DMS153 treated with DMSO at 0.1 percent for 48 hours (cell line): Measurements from ENCODE around the gene CLK4.
"Not testable (repeated sequence)": the region's sequence is repeated elsewhere in the genome, so short reads cannot be mapped to it uniquely, and the experiment has no call there.

Experiments used
- DNase-seq: peaks from one replicate; lab custom pipeline; 2025; ENCODE audit not compliant: unreplicated experiment; lab: John Stamatoyannopoulos, UW

The CLK4 gene

GRCh38 chr5:178587763-178588611 lies 38.9 kb downstream of the CLK4 start:
- no peak for DNase-seq

GRCh38 chr5:178586396-178586795 lies 40.5 kb downstream of the CLK4 start:
- no peak for DNase-seq

- not testable (repeated sequence) for DNase-seq
Observed at GRCh38 chr5:178585421-178585820, 41.4 kb downstream of the CLK4 start.

DNA sequence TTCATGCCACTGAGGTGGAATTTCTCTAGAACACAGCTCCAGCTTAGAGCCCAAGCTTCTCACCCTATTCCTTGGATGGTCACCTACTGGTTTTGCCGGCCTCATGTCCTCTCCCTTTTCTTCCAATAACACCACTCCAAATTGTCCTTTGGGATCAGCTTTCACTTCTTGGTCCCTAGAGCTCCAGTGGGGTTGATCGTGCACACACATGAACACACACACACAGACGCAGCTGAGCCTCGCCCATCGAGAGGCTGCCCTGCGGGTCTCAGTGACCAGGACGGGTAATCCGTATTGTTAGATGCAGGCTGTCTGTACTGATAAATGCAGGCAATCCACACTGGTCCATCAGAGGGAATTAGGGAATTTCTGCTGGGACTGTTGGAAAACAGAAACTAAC lies 43.6 kb downstream of the CLK4 start:
- DNase-seq, result no peak

DNA sequence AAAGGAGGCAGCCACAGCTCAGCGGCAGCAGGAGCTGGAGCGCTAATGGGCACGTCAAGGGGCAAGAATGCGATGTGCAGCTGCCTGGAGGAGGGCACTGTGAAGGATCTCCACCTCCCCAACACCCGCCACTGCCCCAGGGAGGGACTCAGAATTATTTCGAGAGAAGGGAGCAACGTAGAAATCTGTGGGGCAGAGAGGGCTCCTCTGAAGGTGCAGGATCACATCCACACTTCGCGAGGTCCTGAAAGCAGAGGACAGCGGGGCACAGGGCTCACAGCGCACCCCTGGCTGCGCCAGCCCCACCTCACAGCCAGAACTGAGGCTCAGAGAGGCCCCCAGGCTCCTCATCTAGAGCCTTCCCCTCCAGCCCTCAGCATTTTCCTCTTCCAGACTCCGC lies 44.6 kb downstream of the CLK4 start:
- DNase-seq, result no peak

GRCh38 chr5:178581621-178582020 lies 45.2 kb downstream of the CLK4 start:
- DNase-seq, result no peak

DNA sequence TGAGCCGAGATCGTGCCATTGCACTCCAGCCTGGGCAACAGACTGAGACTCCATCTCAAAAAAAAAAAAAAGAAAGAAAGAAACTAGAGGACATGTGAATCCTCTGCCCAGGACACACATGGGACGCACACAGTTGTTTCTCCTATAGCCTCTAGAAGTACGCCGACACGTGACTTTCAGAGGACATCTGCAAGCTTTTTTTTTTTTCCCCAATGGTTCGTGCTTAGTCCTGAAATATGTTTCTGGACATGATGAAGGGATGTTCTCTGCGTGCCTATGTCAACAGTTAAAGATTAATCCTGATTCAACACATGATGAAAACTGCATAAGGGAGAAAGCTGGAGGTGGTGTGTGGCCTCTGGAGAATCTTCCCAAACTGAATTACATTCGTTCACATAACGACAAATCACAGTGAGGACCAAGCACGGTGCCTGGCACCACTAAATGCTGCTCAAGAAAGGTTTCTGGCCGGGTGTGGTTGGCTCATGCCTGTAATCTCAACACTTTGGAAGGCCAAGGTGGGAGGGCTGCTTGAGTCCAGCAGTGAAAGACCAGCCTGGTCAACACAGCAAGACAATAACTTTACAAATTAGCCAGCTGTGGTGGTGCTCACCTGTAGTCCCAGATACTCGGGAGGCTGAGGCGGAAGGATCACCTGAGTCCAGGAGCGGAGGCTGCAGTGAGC lies 46.4 kb downstream of the CLK4 start:
- no peak for DNase-seq

DNA sequence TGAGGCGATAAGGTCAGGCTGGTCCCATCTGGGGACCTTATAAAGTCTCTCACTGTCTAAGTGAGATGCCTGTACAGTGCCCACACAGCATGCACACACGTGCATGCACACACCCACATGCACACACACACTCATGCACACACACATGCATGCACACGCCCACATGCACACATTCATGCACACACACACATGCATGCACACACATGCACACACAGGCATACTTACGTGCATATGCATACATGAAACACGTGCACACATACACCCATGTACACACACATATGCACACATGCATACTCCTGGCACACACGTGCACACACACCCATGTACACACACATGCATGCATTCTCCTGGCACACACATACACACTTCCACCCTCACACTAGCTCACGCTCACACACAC lies 48.9 kb downstream of the CLK4 start:
- no peak for DNase-seq

GRCh38 chr5:178577376-178577839 lies 49.4 kb downstream of the CLK4 start:
- no peak for DNase-seq

DNA sequence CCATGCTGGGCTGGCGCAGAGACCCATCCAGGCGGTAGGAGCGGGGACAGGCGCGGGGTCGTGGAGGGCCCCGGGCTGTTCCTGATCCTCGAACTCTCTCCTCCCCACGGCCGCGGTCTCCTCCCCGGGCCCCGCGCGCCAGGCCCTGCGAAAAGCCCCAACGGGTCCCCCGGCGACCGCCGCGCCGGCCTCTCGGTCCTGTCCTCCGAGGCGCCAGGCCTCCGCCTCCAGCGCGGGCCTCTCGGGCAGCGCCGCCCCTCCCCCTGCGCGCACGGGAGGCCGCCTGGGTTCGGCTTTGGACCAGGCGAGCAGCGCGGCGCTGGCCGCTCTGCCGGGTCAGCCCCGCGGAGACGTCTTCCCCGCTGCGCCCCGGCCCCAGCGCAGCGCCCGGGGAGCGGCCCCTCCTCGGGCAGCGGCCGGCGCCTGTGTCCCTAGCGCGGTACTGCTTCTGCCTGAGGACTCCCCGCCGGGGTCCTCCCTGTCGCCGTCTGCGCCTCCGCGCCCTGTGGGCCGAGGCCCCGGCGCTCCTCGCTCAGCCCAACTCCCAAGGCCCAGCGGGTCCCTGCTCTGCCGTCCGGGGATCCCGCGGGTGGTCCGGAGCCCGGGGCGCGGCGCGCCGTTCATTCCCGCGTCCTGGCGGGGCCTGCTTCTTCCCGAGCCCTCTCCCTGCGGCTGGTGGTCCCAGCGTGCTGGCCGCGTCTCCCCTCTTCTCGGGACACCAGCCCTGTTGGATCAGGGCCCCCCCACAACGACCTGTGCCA lies 50.1 kb downstream of the CLK4 start:
- DNase-seq, result no peak

DNA sequence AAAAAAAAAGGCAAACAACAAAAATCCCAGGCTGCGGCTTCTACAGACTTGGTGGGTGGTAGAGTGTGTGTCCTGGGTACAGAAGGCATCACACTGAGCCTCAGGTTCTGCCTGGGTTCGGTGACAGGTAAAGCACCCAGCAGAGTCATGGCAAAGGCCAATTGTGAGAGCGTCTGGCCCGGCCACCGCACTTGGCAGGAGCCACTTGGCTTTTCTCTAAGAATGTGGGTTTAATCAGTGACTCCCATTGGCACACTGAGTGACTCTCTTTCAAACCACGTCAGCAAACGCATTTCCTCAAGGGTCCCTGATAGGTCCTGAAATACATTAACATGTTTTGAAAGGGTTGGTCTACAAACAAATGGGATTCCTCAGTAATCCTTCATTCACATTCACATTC lies 53.6 kb downstream of the CLK4 start:
- no peak for DNase-seq

DNA sequence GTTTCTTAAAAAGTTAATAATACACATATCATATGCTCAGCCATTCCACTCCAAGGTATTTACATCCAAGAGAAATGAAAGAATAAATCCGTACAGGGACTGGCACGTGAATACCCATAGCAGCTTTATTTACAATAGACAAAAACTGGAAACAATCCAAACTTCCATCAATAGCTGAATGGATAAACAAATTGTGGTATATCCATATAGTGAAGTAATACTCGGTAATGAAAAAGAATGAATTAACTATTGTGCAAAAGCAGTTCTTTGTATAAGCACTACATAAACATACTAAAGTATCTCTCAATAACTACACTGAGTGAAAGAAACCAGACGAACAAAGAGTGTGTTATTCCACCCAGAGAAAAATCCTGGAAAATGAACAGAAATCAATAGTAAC lies 54.2 kb downstream of the CLK4 start:
- DNase-seq, result no peak

- no peak for DNase-seq
Observed at GRCh38 chr5:178569485-178569884, 57.4 kb downstream of the CLK4 start.

DNA sequence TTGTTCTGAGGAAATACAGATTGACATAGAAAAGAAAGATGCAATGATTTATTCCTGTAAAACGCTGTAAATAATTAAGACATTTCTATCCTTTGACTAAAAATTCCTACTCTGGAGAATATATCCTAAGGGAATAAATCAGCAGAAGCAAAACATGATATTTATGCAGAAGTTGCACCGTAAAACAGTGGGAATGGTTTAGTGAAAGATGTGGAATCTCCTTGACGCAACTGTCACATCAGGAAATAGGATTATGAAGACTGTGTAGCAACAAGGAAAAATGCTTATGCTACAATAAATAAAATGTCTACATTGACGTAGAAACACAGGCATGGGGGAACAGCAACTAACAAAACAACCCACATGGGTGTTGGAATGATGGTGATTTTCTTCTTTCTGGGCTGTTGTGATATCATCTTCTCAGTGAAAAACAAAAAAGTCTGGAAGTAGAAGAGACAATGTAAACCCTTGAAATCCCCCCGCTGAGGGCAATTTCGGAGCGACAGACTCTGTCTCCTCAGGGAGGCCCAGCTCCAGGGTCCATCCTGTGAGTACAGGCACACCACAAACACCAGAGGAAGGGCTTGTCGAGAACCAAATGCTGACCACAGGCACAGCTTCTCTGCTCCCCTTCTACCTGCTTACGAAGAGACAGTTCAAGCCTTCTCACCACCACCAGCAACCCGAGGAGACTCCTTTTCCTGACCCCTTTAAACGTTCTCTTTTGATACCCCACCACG lies 61.9 kb downstream of the CLK4 start:
- no peak for DNase-seq

GRCh38 chr5:178564397-178564796 lies 62.5 kb downstream of the CLK4 start:
- no peak for DNase-seq

GRCh38 chr5:178563621-178564020 lies 63.2 kb downstream of the CLK4 start:
- DNase-seq, result no peak

GRCh38 chr5:178561746-178562264 lies 65.0 kb downstream of the CLK4 start:
- no peak for DNase-seq

DNA sequence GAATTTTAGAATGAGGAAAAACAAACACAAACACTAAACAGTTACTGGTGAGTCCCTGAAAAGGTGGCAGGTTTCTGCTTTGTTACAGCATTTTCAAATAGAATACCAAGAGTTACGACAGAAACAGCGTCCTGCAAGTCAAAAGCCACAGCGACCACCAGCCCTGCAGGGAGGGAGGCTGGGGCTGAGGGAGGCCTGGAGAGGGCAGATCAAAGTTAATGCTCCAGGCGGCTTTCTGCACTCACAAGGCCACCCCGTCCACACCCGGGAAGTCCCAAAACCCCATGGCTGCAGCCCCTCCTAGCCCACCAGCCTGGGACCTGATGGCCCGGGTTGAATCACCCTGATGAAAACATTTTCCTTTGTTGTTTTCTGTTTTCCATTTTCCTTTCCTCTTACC lies 65.9 kb downstream of the CLK4 start:
- DNase-seq, result no peak

DNA sequence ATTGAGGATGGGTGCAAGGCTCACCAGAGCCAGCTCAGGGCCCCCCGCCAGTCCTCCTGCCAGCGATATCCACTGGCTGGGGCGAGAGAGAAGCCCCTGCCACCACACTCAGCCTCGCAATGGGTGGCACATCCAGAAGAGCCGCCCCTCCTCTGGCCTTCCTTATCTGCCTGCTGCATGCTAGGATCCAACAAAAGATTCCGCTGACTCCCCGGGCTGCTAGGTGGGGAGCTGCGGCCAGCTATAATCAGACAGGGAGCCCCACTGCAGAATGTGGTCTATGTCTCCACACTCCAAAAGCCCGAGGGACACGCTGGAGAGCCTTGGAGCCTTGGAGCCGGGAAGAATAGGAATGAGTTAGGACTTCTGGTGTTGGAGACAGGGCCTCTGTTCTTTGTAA lies 69.4 kb downstream of the CLK4 start:
- no peak for DNase-seq

DNA sequence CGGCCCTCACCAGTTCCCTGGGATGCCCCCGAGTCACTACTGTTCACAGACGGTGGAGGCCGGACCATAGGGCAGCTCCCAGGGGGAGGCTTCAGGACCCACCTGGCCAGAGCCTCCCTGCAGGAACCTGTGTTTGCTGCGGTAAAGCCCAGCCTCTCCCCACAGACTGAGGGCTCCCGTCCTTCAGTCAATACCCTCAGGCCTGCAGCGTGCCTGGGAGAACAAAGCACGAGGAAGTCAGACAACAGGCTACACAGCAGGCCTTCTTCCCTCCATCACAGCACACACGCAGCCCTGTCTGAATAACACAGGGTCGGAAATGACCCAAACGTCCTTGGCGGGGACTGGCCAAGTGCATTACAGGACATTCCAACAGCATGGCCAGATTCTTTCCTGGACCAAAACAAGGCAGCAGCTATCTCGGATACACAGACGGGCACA lies 71.1 kb downstream of the CLK4 start:
- DNase-seq, result no peak

DNA sequence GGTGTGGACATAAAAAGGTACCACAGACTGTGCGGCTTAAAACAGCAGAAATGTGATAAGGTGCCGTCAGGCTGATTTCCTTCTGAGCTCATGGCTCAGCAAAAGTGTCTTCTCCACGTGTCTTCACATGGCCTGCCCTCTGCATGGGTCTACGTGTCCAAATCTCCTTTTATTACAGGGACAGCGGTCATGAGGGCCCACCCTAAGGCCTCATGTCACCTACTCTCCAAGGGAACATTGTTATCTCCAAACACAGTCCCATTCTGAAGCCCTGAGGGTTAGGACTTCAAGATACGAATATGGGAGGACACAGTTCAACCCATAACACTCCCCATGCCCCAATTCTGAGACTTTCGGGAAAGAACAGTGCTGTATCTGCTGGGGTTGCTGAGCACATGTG lies 71.8 kb downstream of the CLK4 start:
- no peak for DNase-seq
